Measurements from ENCODE around the gene PPCDC.

The PPCDC gene

DNA sequence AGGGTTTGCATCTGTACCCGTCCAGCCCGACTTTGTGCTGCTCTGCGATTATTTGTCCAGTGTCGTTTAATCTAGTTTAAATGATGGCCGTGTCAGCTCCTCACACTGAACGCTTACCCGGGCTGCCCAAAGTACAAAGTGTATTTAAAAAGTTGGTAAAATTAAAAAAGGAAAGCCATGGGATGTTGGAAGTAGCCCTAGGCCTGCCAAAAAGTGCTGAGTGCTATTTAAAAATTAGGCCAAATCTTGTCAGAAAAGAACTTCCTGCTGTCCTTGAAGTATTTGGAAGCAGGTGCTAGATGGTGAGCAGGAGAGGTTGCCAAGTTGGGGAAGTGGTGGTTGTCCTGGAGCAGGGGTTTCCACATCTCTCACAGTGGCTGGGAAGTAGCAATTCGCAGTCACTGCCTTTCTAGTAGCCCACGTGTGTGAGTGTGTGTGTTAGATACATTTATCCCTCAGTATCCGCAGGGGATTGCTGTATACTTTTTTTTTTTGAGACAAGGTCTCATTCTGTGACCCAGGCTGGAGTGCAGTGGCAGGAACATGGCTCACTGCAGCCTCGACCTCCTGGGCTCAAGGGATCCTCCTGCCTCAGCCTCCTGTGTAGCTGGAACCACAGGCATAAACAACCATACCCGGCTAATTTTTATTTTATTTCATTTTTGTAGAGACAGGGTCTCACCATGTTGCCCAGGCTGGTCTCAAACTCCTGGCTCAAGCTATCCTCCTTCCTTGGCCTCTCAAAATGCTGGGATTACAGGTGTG, 664 bp downstream of the PPCDC start:
- peak overlapping the region; percentile 89 for H2AFZ ChIP-seq (ENCODE audit: low read length)
- peak overlapping the region; percentile 87 for H3K4me2 ChIP-seq (ENCODE audit: low read depth, low read length, poor library complexity, severe bottlenecking)
- H3F3A ChIP-seq (ENCODE audit: low read depth) = no peaks in the 10 kb centered on the region
- H4K20me1 ChIP-seq (ENCODE audit: insufficient read depth, low read length, poor library complexity, severe bottlenecking) = no peaks in the 10 kb centered on the region
- H3K4me1 ChIP-seq (ENCODE audit: insufficient read depth, low read length, poor library complexity, severe bottlenecking) = peaks cover 15% of the 10 kb centered on the region
- no peaks in the 10 kb centered on the region for H3K9me3 ChIP-seq (ENCODE audit: insufficient read depth, low read depth, low read length)
- TF ChIP-seq, protein P1, sequence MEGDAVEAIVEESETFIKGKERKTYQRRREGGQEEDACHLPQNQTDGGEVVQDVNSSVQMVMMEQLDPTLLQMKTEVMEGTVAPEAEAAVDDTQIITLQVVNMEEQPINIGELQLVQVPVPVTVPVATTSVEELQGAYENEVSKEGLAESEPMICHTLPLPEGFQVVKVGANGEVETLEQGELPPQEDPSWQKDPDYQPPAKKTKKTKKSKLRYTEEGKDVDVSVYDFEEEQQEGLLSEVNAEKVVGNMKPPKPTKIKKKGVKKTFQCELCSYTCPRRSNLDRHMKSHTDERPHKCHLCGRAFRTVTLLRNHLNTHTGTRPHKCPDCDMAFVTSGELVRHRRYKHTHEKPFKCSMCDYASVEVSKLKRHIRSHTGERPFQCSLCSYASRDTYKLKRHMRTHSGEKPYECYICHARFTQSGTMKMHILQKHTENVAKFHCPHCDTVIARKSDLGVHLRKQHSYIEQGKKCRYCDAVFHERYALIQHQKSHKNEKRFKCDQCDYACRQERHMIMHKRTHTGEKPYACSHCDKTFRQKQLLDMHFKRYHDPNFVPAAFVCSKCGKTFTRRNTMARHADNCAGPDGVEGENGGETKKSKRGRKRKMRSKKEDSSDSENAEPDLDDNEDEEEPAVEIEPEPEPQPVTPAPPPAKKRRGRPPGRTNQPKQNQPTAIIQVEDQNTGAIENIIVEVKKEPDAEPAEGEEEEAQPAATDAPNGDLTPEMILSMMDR (conservative IDR thresholded peaks at IDR 0.05; ENCODE audit: low read length) = no peak
- TF ChIP-seq EZH2phosphoT487 (IDR thresholded peaks at IDR 0.05; ENCODE audit: borderline replicate concordance) = no peak
- H3K4me3 ChIP-seq (ENCODE audit: low read length, poor library complexity, severe bottlenecking) = peak overlapping the region; percentile 87
- no peaks in the 10 kb centered on the region for H3K27me3 ChIP-seq (ENCODE audit: insufficient read depth, low read length, poor library complexity, severe bottlenecking)
- H3K36me3 ChIP-seq (ENCODE audit: insufficient read depth, low read length) = no peaks in the 10 kb centered on the region
- peaks cover 19% of the 10 kb centered on the region for H3K79me2 ChIP-seq (ENCODE audit: insufficient read depth, low read length)
- H3K9ac ChIP-seq (ENCODE audit: low read depth, low read length, poor library complexity, severe bottlenecking) = peak overlapping the region; percentile 98
- no peaks in the 10 kb centered on the region for H3K9me2 ChIP-seq (replicated peaks; ENCODE audit: low read depth, low read length)

DNA sequence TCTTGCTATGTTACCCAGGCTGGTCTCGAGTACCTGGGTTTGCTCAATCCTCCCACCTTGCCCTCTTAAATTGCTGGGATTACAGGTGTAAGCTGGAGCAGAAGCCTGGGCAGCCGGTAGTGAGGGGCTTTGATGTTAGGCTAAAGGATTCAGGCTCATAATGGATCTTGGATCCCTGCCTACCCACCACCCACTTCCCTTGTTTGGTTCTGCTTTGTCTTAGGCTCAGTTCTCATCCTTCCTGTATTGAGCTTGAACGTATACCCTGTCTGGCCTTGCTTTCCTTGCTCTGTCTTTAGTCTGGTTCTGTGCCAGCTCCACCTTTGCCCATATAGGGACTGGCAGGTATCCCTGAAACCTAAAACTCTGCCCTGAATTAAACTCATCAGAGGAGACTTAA, 1.7 kb downstream of the PPCDC start:
- no peaks in the 10 kb centered on the region for H3K9me2 ChIP-seq (replicated peaks; ENCODE audit: low read depth, low read length)
- H3F3A ChIP-seq (ENCODE audit: low read depth) = no peaks in the 10 kb centered on the region
- H3K36me3 ChIP-seq (ENCODE audit: insufficient read depth, low read length) = no peaks in the 10 kb centered on the region
- H2AFZ ChIP-seq (ENCODE audit: low read length) = no peak overlapping the region
- H3K79me2 ChIP-seq (ENCODE audit: insufficient read depth, low read length) = peaks cover 19% of the 10 kb centered on the region
- no peaks in the 10 kb centered on the region for H3K27me3 ChIP-seq (ENCODE audit: insufficient read depth, low read length, poor library complexity, severe bottlenecking)
- H3K4me2 ChIP-seq (ENCODE audit: low read depth, low read length, poor library complexity, severe bottlenecking) = peak overlapping the region; percentile 87
- TF ChIP-seq EZH2phosphoT487 (IDR thresholded peaks at IDR 0.05; ENCODE audit: borderline replicate concordance) = no peak
- TF ChIP-seq, protein P1 (conservative IDR thresholded peaks at IDR 0.05; ENCODE audit: low read length) = no peak
- peaks cover 23% of the 10 kb centered on the region for H3K4me1 ChIP-seq (ENCODE audit: insufficient read depth, low read length, poor library complexity, severe bottlenecking)
- peak overlapping the region; percentile 87 for H3K4me3 ChIP-seq (ENCODE audit: low read length, poor library complexity, severe bottlenecking)
- peaks cover 3% of the 10 kb centered on the region for H4K20me1 ChIP-seq (ENCODE audit: insufficient read depth, low read length, poor library complexity, severe bottlenecking)
- H3K9ac ChIP-seq (ENCODE audit: low read depth, low read length, poor library complexity, severe bottlenecking) = peak overlapping the region; percentile 98
- no peaks in the 10 kb centered on the region for H3K9me3 ChIP-seq (ENCODE audit: insufficient read depth, low read depth, low read length)

DNA sequence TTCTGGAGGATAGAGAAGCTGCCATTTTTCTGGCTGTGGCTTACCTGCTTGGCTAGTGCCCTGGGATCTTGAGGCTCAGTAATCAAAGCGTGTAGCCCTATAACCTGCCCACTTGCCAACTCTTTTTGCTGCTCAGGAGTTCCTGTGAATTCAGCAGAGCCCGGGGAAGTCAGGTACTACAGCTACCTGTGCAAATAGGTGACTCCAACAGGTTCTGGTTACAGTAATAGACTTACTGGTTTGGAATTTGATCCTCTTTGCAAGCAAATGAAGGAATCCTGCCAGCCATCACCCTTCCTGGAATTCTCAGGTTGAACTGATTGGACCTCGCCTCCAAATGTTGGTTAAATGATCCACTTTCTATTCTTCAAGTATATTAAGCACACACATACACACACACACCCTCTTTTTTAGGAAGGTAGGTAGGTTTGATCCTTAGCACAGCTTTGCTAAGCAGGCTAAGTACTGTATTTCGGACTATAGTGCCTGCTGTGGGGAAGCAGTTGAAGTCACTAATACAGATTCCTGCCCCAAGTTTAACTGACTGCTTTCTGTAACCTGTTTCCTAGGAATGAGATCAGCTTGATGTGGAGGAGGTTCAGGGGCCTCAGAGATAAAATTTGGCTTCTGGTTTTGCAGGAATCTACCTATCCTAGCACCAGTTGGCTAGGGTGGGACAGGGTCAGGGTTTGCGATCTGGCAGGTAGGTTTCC, 2.3 kb downstream of the PPCDC start:
- no peaks in the 10 kb centered on the region for H3K9me2 ChIP-seq (replicated peaks; ENCODE audit: low read depth, low read length)
- peak overlapping the region; percentile 87 for H3K4me2 ChIP-seq (ENCODE audit: low read depth, low read length, poor library complexity, severe bottlenecking)
- H3K9me3 ChIP-seq (ENCODE audit: insufficient read depth, low read depth, low read length) = no peaks in the 10 kb centered on the region
- no peaks in the 10 kb centered on the region for H3F3A ChIP-seq (ENCODE audit: low read depth)
- no peaks in the 10 kb centered on the region for H3K27me3 ChIP-seq (ENCODE audit: insufficient read depth, low read length, poor library complexity, severe bottlenecking)
- no peaks in the 10 kb centered on the region for H3K36me3 ChIP-seq (ENCODE audit: insufficient read depth, low read length)
- TF ChIP-seq, protein P1 (conservative IDR thresholded peaks at IDR 0.05; ENCODE audit: low read length) = no peak
- TF ChIP-seq EZH2phosphoT487 (IDR thresholded peaks at IDR 0.05; ENCODE audit: borderline replicate concordance) = no peak
- no peak overlapping the region for H2AFZ ChIP-seq (ENCODE audit: low read length)
- peak overlapping the region; percentile 98 for H3K9ac ChIP-seq (ENCODE audit: low read depth, low read length, poor library complexity, severe bottlenecking)
- H3K4me3 ChIP-seq (ENCODE audit: low read length, poor library complexity, severe bottlenecking) = no peak overlapping the region
- peaks cover 27% of the 10 kb centered on the region for H3K4me1 ChIP-seq (ENCODE audit: insufficient read depth, low read length, poor library complexity, severe bottlenecking)
- H3K79me2 ChIP-seq (ENCODE audit: insufficient read depth, low read length) = peaks cover 19% of the 10 kb centered on the region
- H4K20me1 ChIP-seq (ENCODE audit: insufficient read depth, low read length, poor library complexity, severe bottlenecking) = peaks cover 3% of the 10 kb centered on the region
